SKM-1 treated with dmso at 0.1 percent for 144 hours (cell line): ENCODE results near the gene ITPKB.

Experiments
- DNase-seq: peaks from one replicate; lab custom pipeline; 2025; ENCODE audit not compliant: unreplicated experiment; lab: John Stamatoyannopoulos, UW

The ITPKB gene

GRCh38 chr1:226653311-226653921, 85.7 kb downstream of the ITPKB start:
- DNase-seq, result no peak

- DNase-seq, result no peak
Measured at GRCh38 chr1:226652613-226653012, 86.5 kb downstream of the ITPKB start.

GRCh38 chr1:226651732-226652105, 87.4 kb downstream of the ITPKB start:
- no peak for DNase-seq

GRCh38 chr1:226651041-226651731, 87.9 kb downstream of the ITPKB start:
- DNase-seq, result no peak

GRCh38 chr1:226650236-226650841, 88.7 kb downstream of the ITPKB start:
- no peak for DNase-seq

- DNase-seq, result peak; percentile 33
Measured at GRCh38 chr1:226649780-226650179, 89.3 kb downstream of the ITPKB start.

GRCh38 chr1:226649244-226649643, 89.8 kb downstream of the ITPKB start:
- DNase-seq, result no peak

GRCh38 chr1:226648421-226648820, 90.7 kb downstream of the ITPKB start:
- no peak for DNase-seq

GRCh38 chr1:226647719-226648118, 91.4 kb downstream of the ITPKB start:
- no peak for DNase-seq

- no peak for DNase-seq
Measured at GRCh38 chr1:226646870-226647449, 92.1 kb downstream of the ITPKB start.

- DNase-seq, result no peak
Measured at GRCh38 chr1:226646026-226646869, 92.8 kb downstream of the ITPKB start.

- no peak for DNase-seq
Measured at GRCh38 chr1:226645279-226645976, 93.7 kb downstream of the ITPKB start.

- no peak for DNase-seq
Measured at GRCh38 chr1:226644541-226645176, 94.4 kb downstream of the ITPKB start.

GRCh38 chr1:226643611-226644540, 95.2 kb downstream of the ITPKB start:
- DNase-seq, result peak; percentile 86

GRCh38 chr1:226643177-226643576, 95.9 kb downstream of the ITPKB start:
- peak; percentile 97 for DNase-seq

GRCh38 chr1:226642421-226642820, 96.7 kb downstream of the ITPKB start:
- DNase-seq, result no peak

- no peak for DNase-seq
Measured at GRCh38 chr1:226641671-226642231, 97.3 kb downstream of the ITPKB start.

- no peak for DNase-seq
Measured at GRCh38 chr1:226640321-226641136, 98.6 kb downstream of the ITPKB start.
